NK-92 treated with Interleukin-12 subunit alpha and Interleukin-12 subunit beta, amount 100 ng/mL, for 24 hours (cell line): ENCODE results near the gene TSPYL2.

Experiments used
- DNase-seq: peaks from one replicate; lab custom pipeline; 2025; lab: John Stamatoyannopoulos, UW

Gene TSPYL2

GRCh38 chrX:53125506-53125905 is 43.3 kb downstream of the TSPYL2 start:
- no peak for DNase-seq

GRCh38 chrX:53126377-53126776 is 44.2 kb downstream of the TSPYL2 start:
- DNase-seq, result no peak

- DNase-seq, result no peak
Observed at GRCh38 chrX:53128097-53128749, 46.1 kb downstream of the TSPYL2 start.

- DNase-seq, result no peak
Observed at GRCh38 chrX:53133400-53133799, 51.2 kb downstream of the TSPYL2 start.

- no peak for DNase-seq
Observed at GRCh38 chrX:53135581-53135980, 53.4 kb downstream of the TSPYL2 start.
